Liver (tissue), 9 donors: ENCODE data around the gene SNAPC4. TPM values are rescaled to one million over a fixed set of nuclear protein-coding genes. Genes with fewer than 3 reads are reported as not detected.

ENCODE experiments used
- DNase-seq: peaks from one replicate; pipeline ENCODE4 v3.0.0-alpha.2; 2017; ENCODE audit warnings: low spot score
- H3K27ac ChIP-seq, 2 donors: one replicate each; pipeline ENCODE4 v1.7.0; 2013; ENCODE audit warnings: inconsistent platforms in 2 of 2, low read length in 2 of 2, control low read depth in 1 of 2, low read depth in 1 of 2, mild to moderate bottlenecking in 1 of 2
- H3K27me3 ChIP-seq, 4 donors: one replicate each; pipeline versions ENCODE4 v1.6.1 to v1.7.0; 2013; ENCODE audit warnings: low read length in 3 of 4, inconsistent platforms in 1 of 4, mild to moderate bottlenecking in 1 of 4, moderate library complexity in 1 of 4; ENCODE audit not compliant: control insufficient read depth in 4 of 4, insufficient read depth in 4 of 4
- H3K36me3 ChIP-seq, 4 donors: one replicate each; pipeline versions ENCODE4 v1.6.1 to v1.7.0; 2013; ENCODE audit warnings: low read length in 3 of 4, mild to moderate bottlenecking in 3 of 4, low read depth in 1 of 4, moderate library complexity in 1 of 4; ENCODE audit not compliant: control insufficient read depth in 4 of 4, insufficient read depth in 3 of 4
- H3K4me1 ChIP-seq, 4 donors: one replicate each; pipeline versions ENCODE4 v1.6.1 to v1.7.0; 2013; ENCODE audit warnings: low read length in 3 of 4, mild to moderate bottlenecking in 3 of 4, moderate library complexity in 1 of 4; ENCODE audit not compliant: control insufficient read depth in 4 of 4, insufficient read depth in 4 of 4
- H3K4me3 ChIP-seq, 3 donors: one replicate each; pipeline versions ENCODE4 v1.6.1 to v1.7.0; 2013; ENCODE audit warnings: low read length in 3 of 3, control low read depth in 1 of 3, low read depth in 1 of 3, mild to moderate bottlenecking in 1 of 3
- H3K9ac ChIP-seq, 2 donors: one replicate each; pipeline ENCODE4 v1.7.0; 2013; ENCODE audit warnings: low read length in 2 of 2, mild to moderate bottlenecking in 2 of 2, moderate library complexity in 2 of 2, control low read depth in 1 of 2, low read depth in 1 of 2
- H3K9me3 ChIP-seq, 4 donors: one replicate each; pipeline versions ENCODE4 v1.6.1 to v1.7.0; 2013; ENCODE audit warnings: low read length in 3 of 4; ENCODE audit not compliant: control insufficient read depth in 4 of 4
- ATF3 ChIP-seq: IDR thresholded peaks from 2 replicates; pipeline ENCODE4 v1.6.1; 2016; ENCODE audit warnings: antibody characterized with exemption
- FOXA1 ChIP-seq: IDR thresholded peaks from 2 replicates; pipeline ENCODE4 v1.6.1; 2016; ENCODE audit warnings: antibody characterized with exemption
- FOXA2 ChIP-seq: IDR thresholded peaks from 2 replicates; pipeline ENCODE4 v1.6.1; 2016; ENCODE audit warnings: antibody characterized with exemption
- GABPA ChIP-seq, 2 donors: IDR thresholded peaks in 1 of 2; conservative IDR thresholded peaks in 1 of 2; 2 replicates each; pipeline ENCODE4 v1.6.1; 2016; ENCODE audit warnings: antibody characterized with exemption in 2 of 2, mild to moderate bottlenecking in 1 of 2, moderate library complexity in 1 of 2
- HNF4A ChIP-seq, 2 donors: conservative IDR thresholded peaks; 2 replicates each; pipeline ENCODE4 v1.6.1; 2016; ENCODE audit warnings: antibody characterized with exemption in 2 of 2, mild to moderate bottlenecking in 2 of 2
- HNF4G ChIP-seq: IDR thresholded peaks from 2 replicates; pipeline ENCODE4 v1.6.1; 2016; ENCODE audit warnings: antibody characterized with exemption
- JUND ChIP-seq, 2 donors: IDR thresholded peaks; 2 replicates each; pipeline ENCODE4 v1.6.1; 2016; ENCODE audit warnings: antibody characterized with exemption in 2 of 2
- NR2F2 ChIP-seq: IDR thresholded peaks from 2 replicates; pipeline ENCODE4 v1.6.1; 2016; ENCODE audit warnings: antibody characterized with exemption
- RAD21 ChIP-seq, 2 donors: IDR thresholded peaks; 2 replicates each; pipeline ENCODE4 v1.6.1; 2016; ENCODE audit warnings: antibody characterized with exemption in 2 of 2, mild to moderate bottlenecking in 2 of 2
- RXRA ChIP-seq, 2 donors: IDR thresholded peaks; 2 replicates each; pipeline ENCODE4 v1.6.1; 2017 to 2018; ENCODE audit warnings: antibody characterized with exemption in 2 of 2, mild to moderate bottlenecking in 1 of 2
- SP1 ChIP-seq: IDR thresholded peaks from 2 replicates; pipeline ENCODE4 v1.6.1; 2018; ENCODE audit warnings: antibody characterized with exemption, mild to moderate bottlenecking
- TAF1 ChIP-seq: conservative IDR thresholded peaks from 2 replicates; pipeline ENCODE4 v1.6.1; 2016; ENCODE audit warnings: antibody characterized with exemption, mild to moderate bottlenecking
- YY1 ChIP-seq: IDR thresholded peaks from 2 replicates; pipeline ENCODE4 v1.6.1; 2016; ENCODE audit warnings: antibody characterized with exemption, mild to moderate bottlenecking
- WGBS: extraction: QIAGEN DNeasy Blood & Tissue Kit; methylation state at CpG from one replicate; pipeline ENCODE4 v1.1.7; 2013; 5-methylcytosine and 5-hydroxymethylcytosine counted together
- polyA plus RNA-seq, 2 donors: library from polyadenylated mRNA; stranded (reverse) in 1 of 2; unstranded in 1 of 2; fragments of 200-250 nt in 1 of 2; fragments of >200 nt in 1 of 2; fragmentation: Nextera tagmentation in 1 of 2; extraction: Ambion mirVana in 1 of 2; gene quantifications; one replicate each; pipeline versions ENCODE4 v1.2.1 to v1.2.3, GENCODE V29; 2013 to 2015
- total RNA-seq, 2 donors: library from RNA; depleted of rRNA; stranded (reverse); fragments of >200 nt; gene quantifications; one replicate each; pipeline ENCODE4 v1.2.3, GENCODE V29; 2014
- TF ChIP-seq, protein P1 (sequence below): IDR thresholded peaks from 2 replicates; pipeline ENCODE4 v1.6.1; 2016; ENCODE audit warnings: antibody characterized with exemption, mild to moderate bottlenecking
- donor health status: healthy.
- donor health status: healthy.
- donor health status: healthy.
- donor health status: healthy.
- donor health status: healthy.

The SNAPC4 gene
- total and polyA plus RNA-seq, 4 donors, result 0.75 to 4.2 (median 3.1) TPM

DNA sequence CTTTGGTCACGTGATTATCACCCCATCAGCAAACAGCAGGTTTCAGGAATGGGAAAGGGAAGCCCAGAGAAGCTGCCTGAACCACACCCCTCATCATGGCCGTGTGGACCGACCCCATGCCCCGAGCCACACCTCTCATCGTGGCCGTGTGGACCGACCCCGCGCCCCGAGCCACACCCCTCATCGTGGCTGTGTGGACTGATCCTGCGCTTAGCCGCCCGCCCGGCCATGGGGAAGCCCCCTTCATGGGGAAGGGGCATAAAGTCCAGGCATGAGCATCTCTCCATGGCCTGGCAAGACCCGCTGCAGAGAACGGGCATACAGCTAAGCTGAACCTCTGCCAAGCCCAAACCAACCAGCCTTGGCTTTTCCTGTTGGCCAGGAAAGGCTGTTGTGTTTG, 6.4 kb downstream of the SNAPC4 start:
- Histone ChIP-seq H3K27me3 (no peaks in the 10 kb centered on the region), H3K4me1 (peaks cover 10 to 35% (median 24%) of the 10 kb centered on the region in 4 donors), H3K4me3 (no peak overlapping the region), H3K36me3 (peaks cover 4 to 50% (median 25%) of the 10 kb centered on the region in 4 donors), H3K9me3 (no peaks in the 10 kb centered on the region), H3K9ac (no peak overlapping the region), H3K27ac (no peak overlapping the region)
- no peak for DNase-seq
- WGBS, result 90% methylated on average over 17 of the region's 17 CpGs
- TF ChIP-seq GABPA (IDR thresholded peaks at IDR 0.05 in 1 of 2, conservative IDR thresholded peaks at IDR 0.05 in 1 of 2), result no peak
- no peak for TF ChIP-seq HNF4A (conservative IDR thresholded peaks at IDR 0.05)
- no peak for TF ChIP-seq FOXA1
- TF ChIP-seq RXRA (IDR thresholded peaks at IDR 0.05), result no peak
- TF ChIP-seq SP1, result no peak
- TF ChIP-seq YY1, result no peak
- TF ChIP-seq RAD21 (IDR thresholded peaks at IDR 0.05), result no peak

DNA sequence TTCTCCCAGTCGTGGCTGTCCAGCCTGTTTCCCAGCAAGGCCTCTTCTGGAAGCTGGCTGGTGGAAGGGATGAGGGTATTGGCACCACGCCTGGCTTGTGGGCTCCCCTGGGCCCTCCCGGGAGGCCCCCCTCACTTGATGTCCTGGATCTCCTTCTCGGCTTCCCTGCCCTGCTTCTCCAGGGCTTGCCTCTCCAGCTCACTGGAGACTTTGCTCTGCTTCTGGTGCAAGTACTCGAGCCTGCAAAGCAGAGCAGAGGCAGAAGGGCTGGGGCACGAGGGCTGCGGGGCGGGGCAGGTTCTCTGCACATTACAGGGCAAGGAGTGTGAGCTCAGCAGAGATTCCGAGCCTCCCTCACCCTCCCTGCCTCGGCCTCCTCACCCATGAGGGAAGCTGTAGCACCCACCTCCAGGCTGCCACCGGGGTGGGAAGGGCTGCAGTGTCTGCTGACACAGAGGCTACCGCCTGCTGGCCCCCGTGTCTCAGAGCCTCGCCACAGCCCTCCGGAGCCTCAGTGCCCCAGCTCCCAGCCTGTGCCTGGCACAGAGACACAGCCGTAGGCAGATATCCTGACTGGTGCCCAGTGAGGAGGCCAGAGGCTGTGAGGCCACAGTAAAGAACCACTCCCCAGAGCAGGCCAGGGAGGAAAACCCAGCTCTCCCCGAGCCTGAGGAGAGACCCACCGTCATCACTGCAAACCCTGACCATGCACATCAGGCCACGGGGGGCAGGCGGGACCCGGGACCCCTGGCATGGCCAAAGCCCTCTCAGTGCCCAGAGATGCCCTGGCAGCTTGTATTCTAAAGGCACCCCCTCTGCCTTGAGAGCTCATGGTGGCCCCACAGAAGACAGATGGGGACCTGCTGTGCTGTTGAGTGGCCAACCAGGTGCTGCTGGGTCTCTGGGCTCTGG, 7.2 kb downstream of the SNAPC4 start:
- 94% methylated on average over 21 of the region's 21 CpGs for WGBS
- Histone ChIP-seq H3K4me1 (peaks cover 10 to 28% (median 21%) of the 10 kb centered on the region in 4 donors), H3K4me3 (no peak overlapping the region), H3K27me3 (no peaks in the 10 kb centered on the region), H3K36me3 (peaks cover 4 to 56% (median 26%) of the 10 kb centered on the region in 4 donors), H3K9ac (no peak overlapping the region), H3K27ac (no peak overlapping the region), H3K9me3 (no peaks in the 10 kb centered on the region)
- no peak for DNase-seq
- TF ChIP-seq YY1, result no peak
- TF ChIP-seq, protein P1, sequence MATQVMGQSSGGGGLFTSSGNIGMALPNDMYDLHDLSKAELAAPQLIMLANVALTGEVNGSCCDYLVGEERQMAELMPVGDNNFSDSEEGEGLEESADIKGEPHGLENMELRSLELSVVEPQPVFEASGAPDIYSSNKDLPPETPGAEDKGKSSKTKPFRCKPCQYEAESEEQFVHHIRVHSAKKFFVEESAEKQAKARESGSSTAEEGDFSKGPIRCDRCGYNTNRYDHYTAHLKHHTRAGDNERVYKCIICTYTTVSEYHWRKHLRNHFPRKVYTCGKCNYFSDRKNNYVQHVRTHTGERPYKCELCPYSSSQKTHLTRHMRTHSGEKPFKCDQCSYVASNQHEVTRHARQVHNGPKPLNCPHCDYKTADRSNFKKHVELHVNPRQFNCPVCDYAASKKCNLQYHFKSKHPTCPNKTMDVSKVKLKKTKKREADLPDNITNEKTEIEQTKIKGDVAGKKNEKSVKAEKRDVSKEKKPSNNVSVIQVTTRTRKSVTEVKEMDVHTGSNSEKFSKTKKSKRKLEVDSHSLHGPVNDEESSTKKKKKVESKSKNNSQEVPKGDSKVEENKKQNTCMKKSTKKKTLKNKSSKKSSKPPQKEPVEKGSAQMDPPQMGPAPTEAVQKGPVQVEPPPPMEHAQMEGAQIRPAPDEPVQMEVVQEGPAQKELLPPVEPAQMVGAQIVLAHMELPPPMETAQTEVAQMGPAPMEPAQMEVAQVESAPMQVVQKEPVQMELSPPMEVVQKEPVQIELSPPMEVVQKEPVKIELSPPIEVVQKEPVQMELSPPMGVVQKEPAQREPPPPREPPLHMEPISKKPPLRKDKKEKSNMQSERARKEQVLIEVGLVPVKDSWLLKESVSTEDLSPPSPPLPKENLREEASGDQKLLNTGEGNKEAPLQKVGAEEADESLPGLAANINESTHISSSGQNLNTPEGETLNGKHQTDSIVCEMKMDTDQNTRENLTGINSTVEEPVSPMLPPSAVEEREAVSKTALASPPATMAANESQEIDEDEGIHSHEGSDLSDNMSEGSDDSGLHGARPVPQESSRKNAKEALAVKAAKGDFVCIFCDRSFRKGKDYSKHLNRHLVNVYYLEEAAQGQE, result no peak
- TF ChIP-seq NR2F2, result no peak
- TF ChIP-seq FOXA2, result no peak
- no peak for TF ChIP-seq TAF1
- TF ChIP-seq HNF4G, result no peak
- no peak for TF ChIP-seq RXRA (IDR thresholded peaks at IDR 0.05)
- no peak for TF ChIP-seq RAD21 (IDR thresholded peaks at IDR 0.05)
- no peak for TF ChIP-seq GABPA (IDR thresholded peaks at IDR 0.05 in 1 of 2, conservative IDR thresholded peaks at IDR 0.05 in 1 of 2)
- no peak for TF ChIP-seq HNF4A (conservative IDR thresholded peaks at IDR 0.05)
- TF ChIP-seq ATF3, result no peak
- TF ChIP-seq JUND (IDR thresholded peaks at IDR 0.05), result no peak
